Upper lobe of left lung (tissue), 6 donors: Measurements from ENCODE around the gene TBC1D24. TPM values are rescaled to one million over a fixed set of nuclear protein-coding genes. Genes with fewer than 3 reads are reported as not detected.
A peak's percentile ranks its signal among the peaks of the same experiment; 100 is the strongest.

Source experiments
- ATAC-seq, 2 donors: fragments of 200-7000 bp; cut with Tn5 transposase; one replicate each; pipeline ENCODE4 v1.9.1; 2022; ENCODE audit warnings: mild to moderate bottlenecking in 2 of 2, moderate library complexity in 2 of 2; ENCODE audit not compliant: low FRiP score in 2 of 2
- DNase-seq, 2 donors: peaks; one replicate each; pipeline ENCODE4 v3.0.0-alpha.2; 2019 to 2020
- H3K27ac ChIP-seq, 4 donors: fragments of 200-600 bp; sonication (generic); one replicate each; pipeline ENCODE4 v1.5.1; 2016 to 2019
- H3K27me3 ChIP-seq, 4 donors: fragments of 200-600 bp; sonication (generic); one replicate each; pipeline ENCODE4 v1.5.1; 2017 to 2019
- H3K36me3 ChIP-seq, 4 donors: fragments of 200-600 bp; sonication (generic); one replicate each; pipeline ENCODE4 v1.5.1; 2016 to 2019
- H3K4me1 ChIP-seq, 4 donors: fragments of 200-600 bp; sonication (generic); one replicate each; pipeline ENCODE4 v1.5.1; 2018 to 2019
- H3K4me3 ChIP-seq, 4 donors: fragments of 200-600 bp; sonication (generic); one replicate each; pipeline ENCODE4 v1.5.1; 2017 to 2019; ENCODE audit warnings: mild to moderate bottlenecking in 2 of 4, moderate library complexity in 1 of 4
- H3K9me3 ChIP-seq, 4 donors: fragments of 200-600 bp; sonication (generic); one replicate each; pipeline ENCODE4 v1.5.1; 2018 to 2019
- CTCF ChIP-seq, 6 experiments: fragments of 450-650 bp in 4 of 6; fragments of 200-600 bp in 2 of 6; sonication (generic) in 2 of 6; IDR thresholded peaks; one replicate each; pipeline ENCODE4 v1.5.1; 2016 to 2019; ENCODE audit warnings: antibody characterized with exemption in 6 of 6
- EP300 ChIP-seq, 4 donors: sonication (generic); formaldehyde crosslinking; IDR thresholded peaks; one replicate each; pipeline ENCODE4 v1.5.1; 2017; ENCODE audit warnings: antibody characterized with exemption in 4 of 4, control low read depth in 2 of 4
- POLR2A ChIP-seq, 4 donors: fragments of 450-650 bp; IDR thresholded peaks; one replicate each; pipeline ENCODE4 v1.5.1; 2016 to 2017; ENCODE audit warnings: antibody characterized with exemption in 4 of 4, mild to moderate bottlenecking in 2 of 4
- POLR2AphosphoS5 ChIP-seq, 2 donors: sonication (generic); formaldehyde crosslinking; IDR thresholded peaks; one replicate each; pipeline ENCODE4 v1.5.1; 2017; ENCODE audit warnings: antibody characterized with exemption in 2 of 2
- WGBS, 2 donors: methylation state at CpG; one replicate each; pipeline ENCODE4 v1.1.5; 2017 to 2018; 5-methylcytosine and 5-hydroxymethylcytosine counted together
- total RNA-seq, 6 donors: library from RNA; depleted of rRNA in 4 of 6; stranded (reverse); fragments of >200 nt in 4 of 6; gene quantifications; one replicate each; pipeline versions ENCODE4 v1.1.0 to v1.2.1, GENCODE V29; 2016 to 2021
- donor health status: DM: no; HTN: no; CAD: no; lungs with moderate emphysema.
- donor health status: DM: no; HTN: yes; CAD: no; lungs with severe emphysema.

TBC1D24 gene
- total RNA-seq, 6 donors from 2014 or later, result 25.9 to 49.6 (median 37.2) TPM

DNA sequence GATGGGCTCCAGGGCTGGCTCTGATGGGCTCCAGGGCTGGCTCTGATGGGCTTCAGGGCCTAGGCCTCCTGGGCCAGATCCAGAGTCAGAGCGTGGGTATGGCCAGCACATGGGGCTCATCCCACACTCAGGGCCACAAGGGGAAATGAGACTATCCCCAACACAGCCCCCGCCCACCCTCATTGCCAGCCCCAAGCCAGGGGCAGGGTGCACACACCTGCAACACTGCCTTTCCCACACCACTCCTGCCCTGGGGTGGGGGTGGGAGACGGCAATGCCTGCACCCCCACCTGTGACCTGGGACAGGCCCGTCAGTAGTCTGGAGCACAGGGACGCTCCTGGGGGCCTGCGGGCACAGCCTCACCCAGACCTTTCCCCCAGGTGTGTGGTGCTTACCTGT lies 24.5 kb downstream of the TBC1D24 start:
- Histone ChIP-seq H3K27ac (peak overlapping the region in 3 of 4 donors; percentile 53 to 75 (median 71)), H3K36me3 (peaks cover 0 to 49% (median 18%) of the 10 kb centered on the region in 4 donors), H3K27me3 (no peaks in the 10 kb centered on the region), H3K4me3 (no peak overlapping the region), H3K9me3 (no peaks in the 10 kb centered on the region), H3K4me1 (peaks cover 34 to 70% (median 62%) of the 10 kb centered on the region in 4 donors)
- 88 to 89% methylated on average over 4 of the region's 6 CpGs for WGBS, 2 donors
- DNase-seq (peak in 1 of 2 donors; percentile 46), ATAC-seq (no peak)
- TF ChIP-seq POLR2AphosphoS5 (IDR thresholded peaks at IDR 0.05) (no peak), POLR2A (IDR thresholded peaks at IDR 0.05) (no peak), EP300 (IDR thresholded peaks at IDR 0.05) (no peak), CTCF (IDR thresholded peaks at IDR 0.05) (no peak)

DNA sequence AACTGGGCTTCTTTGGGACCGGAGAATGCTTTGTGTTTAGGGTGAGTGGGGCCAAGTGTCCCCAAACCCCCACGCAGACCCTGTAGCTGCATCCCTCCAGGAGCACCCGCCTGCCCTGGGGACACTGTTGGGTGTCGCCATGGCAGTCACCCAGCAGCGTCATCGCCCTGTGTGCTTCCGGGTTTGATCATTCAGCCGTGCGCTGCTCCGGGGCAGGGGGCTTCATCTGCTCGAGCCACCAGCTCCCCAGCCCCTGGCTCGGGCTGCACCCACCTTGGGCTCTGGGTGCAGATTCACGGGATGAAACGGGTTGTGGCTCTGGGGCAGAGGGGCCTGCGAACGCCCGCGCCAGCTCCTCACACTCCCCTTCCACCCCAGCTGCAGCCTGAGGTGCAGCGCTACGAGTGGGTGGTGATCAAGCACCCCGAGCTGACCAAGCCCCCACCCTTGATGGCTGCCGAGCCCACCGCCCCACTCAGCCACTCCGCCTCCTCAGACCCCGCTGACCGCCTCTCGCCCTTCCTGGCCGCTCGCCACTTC lies 25.0 kb downstream of the TBC1D24 start:
- Histone ChIP-seq H3K4me1 (peaks cover 34 to 70% (median 61%) of the 10 kb centered on the region in 4 donors), H3K9me3 (no peaks in the 10 kb centered on the region), H3K4me3 (no peak overlapping the region), H3K27ac (peak overlapping the region in 3 of 4 donors; percentile 53 to 75 (median 71)), H3K27me3 (no peaks in the 10 kb centered on the region), H3K36me3 (peaks cover 0 to 49% (median 18%) of the 10 kb centered on the region in 4 donors)
- TF ChIP-seq EP300 (IDR thresholded peaks at IDR 0.05), result no peak
- no peak for TF ChIP-seq POLR2A (IDR thresholded peaks at IDR 0.05)
- TF ChIP-seq CTCF (IDR thresholded peaks at IDR 0.05), result no peak
- no peak for TF ChIP-seq POLR2AphosphoS5 (IDR thresholded peaks at IDR 0.05)
- ATAC-seq, result no peak
- 91 to 93% methylated on average over 20 to 28 of the region's 29 CpGs for WGBS, 2 donors
- DNase-seq, result no peak

GRCh38 chr16:2500430-2500917 lies 25.5 kb downstream of the TBC1D24 start:
- DNase-seq, result peak in 1 of 2 donors; percentile 69
- ATAC-seq, result no peak
- 88 to 94% methylated on average over 9 to 20 of the region's 20 CpGs for WGBS, 2 donors
- peaks cover 0 to 49% (median 18%) of the 10 kb centered on the region in 4 donors for H3K36me3 ChIP-seq
- H3K9me3 ChIP-seq, result no peaks in the 10 kb centered on the region
- TF ChIP-seq CTCF (IDR thresholded peaks at IDR 0.05), result no peak
- no peak for TF ChIP-seq POLR2A (IDR thresholded peaks at IDR 0.05)
- no peak for TF ChIP-seq EP300 (IDR thresholded peaks at IDR 0.05)
- TF ChIP-seq POLR2AphosphoS5 (IDR thresholded peaks at IDR 0.05), result no peak
- peaks cover 34 to 70% (median 58%) of the 10 kb centered on the region in 4 donors for H3K4me1 ChIP-seq
- no peaks in the 10 kb centered on the region for H3K27me3 ChIP-seq
- H3K4me3 ChIP-seq, result no peak overlapping the region
- peak overlapping the region in 1 of 4 donors; percentile 75 for H3K27ac ChIP-seq

- Histone ChIP-seq H3K4me3 (peak overlapping the region in 3 of 4 donors; percentile 13 to 35 (median 21)), H3K27ac (peak overlapping the region in 1 of 4 donors; percentile 75), H3K27me3 (no peaks in the 10 kb centered on the region), H3K4me1 (peaks cover 34 to 66% (median 58%) of the 10 kb centered on the region in 4 donors), H3K36me3 (peaks cover 0 to 46% (median 18%) of the 10 kb centered on the region in 4 donors), H3K9me3 (no peaks in the 10 kb centered on the region)
- WGBS, 2 donors, result 0 to 31% methylated on average over 1 to 14 of the region's 23 CpGs
- DNase-seq (peak; percentile 87 to 97), ATAC-seq (peak; percentile 91 to 93)
- TF ChIP-seq POLR2A (IDR thresholded peaks at IDR 0.05) (no peak), CTCF (IDR thresholded peaks at IDR 0.05) (peak; percentile 97 to 100 (median 99))
Measured at GRCh38 chr16:2500918-2501750, 26.2 kb downstream of the TBC1D24 start.
